SK-N-SH (cell line): ENCODE results near the gene SYCE1L. TPM values are rescaled to one million over a fixed set of nuclear protein-coding genes. Genes with fewer than 3 reads are reported as not detected.

Experiments used
- CTCF ChIA-PET: fragments of 300-600, 350-600 bp; formaldehyde crosslinking; extraction: SDS; loops from one replicate; lab custom pipeline; 2021; lab: Yijun Ruan, JAX
- POLR2A ChIA-PET: fragments of 350-600 bp; sonication (Branson Sonifier 250); formaldehyde crosslinking; extraction: SDS; loops from one replicate; lab custom pipeline; 2020; ENCODE audit warnings: antibody characterized with exemption, inconsistent platforms; lab: Yijun Ruan, JAX
- DNase-seq: peaks from one replicate; pipeline ENCODE4 v3.0.0; 2012
- H2AFZ ChIP-seq: fragments of 200-600 bp; sonication (generic); 2 replicates; pipeline ENCODE4 v1.8.1; 2016; ENCODE audit warnings: antibody characterized with exemption, mild to moderate bottlenecking, low read depth
- H3F3A ChIP-seq: fragments of 200-600 bp; sonication (generic); replicated peaks from 2 replicates; pipeline ENCODE3; 2016; ENCODE audit warnings: antibody characterized with exemption, mild to moderate bottlenecking; ENCODE audit not compliant: insufficient read depth
- H3K27ac ChIP-seq, 2 experiments: fragments of 200-500 bp in 1 of 2; fragments of 200-600 bp in 1 of 2; sonication (Bioruptor generic) in 1 of 2; sonication (generic), shearing (Covaris generic) in 1 of 2; 2 replicates each; pipeline versions ENCODE4 v1.5.1 to v1.6.1; 2014 to 2016; ENCODE audit warnings: low read depth in 2 of 2, inconsistent platforms in 1 of 2, low read length in 1 of 2, mild to moderate bottlenecking in 1 of 2, mixed read lengths in 1 of 2
- H3K27me3 ChIP-seq: fragments of 200-600 bp; sonication (generic), shearing (Covaris generic); 2 replicates; pipeline ENCODE4 v1.6.1; 2016; ENCODE audit warnings: mixed run types; ENCODE audit not compliant: insufficient read depth
- H3K36me3 ChIP-seq, 2 experiments: fragments of 200-500 bp in 1 of 2; fragments of 200-600 bp in 1 of 2; sonication (Bioruptor generic) in 1 of 2; sonication (generic) in 1 of 2; replicated peaks in 1 of 2; 2 replicates each; pipeline versions ENCODE3 to v1.5.1; 2014 to 2016; ENCODE audit warnings: low read length in 1 of 2, mild to moderate bottlenecking in 1 of 2; ENCODE audit not compliant: insufficient read depth in 2 of 2, control insufficient read depth in 1 of 2
- H3K4me1 ChIP-seq, 2 experiments: fragments of 200-500 bp in 1 of 2; fragments of 200-600 bp in 1 of 2; sonication (Bioruptor generic) in 1 of 2; sonication (generic), shearing (Covaris generic) in 1 of 2; 2 replicates each; pipeline versions ENCODE4 v1.5.1 to v1.6.1; 2014 to 2016; ENCODE audit warnings: low read depth in 1 of 2, low read length in 1 of 2, mixed run types in 1 of 2; ENCODE audit not compliant: insufficient read depth in 2 of 2, control insufficient read depth in 1 of 2
- H3K4me2 ChIP-seq: fragments of 200-600 bp; sonication (generic), shearing (Covaris generic); 2 replicates; pipeline ENCODE4 v1.6.1; 2017; ENCODE audit warnings: mixed run types
- H3K4me3 ChIP-seq, 2 experiments: fragments of 200-500 bp in 1 of 2; fragments of 200-600 bp in 1 of 2; sonication (Bioruptor generic) in 1 of 2; sonication (generic), shearing (Covaris generic) in 1 of 2; 2 replicates each; pipeline versions ENCODE4 v1.5.1 to v1.8.1; 2014 to 2016; ENCODE audit warnings: low read depth in 2 of 2, inconsistent platforms in 1 of 2, low read length in 1 of 2, mild to moderate bottlenecking in 1 of 2, mixed read lengths in 1 of 2, moderate library complexity in 1 of 2
- H3K79me2 ChIP-seq: fragments of 200-600 bp; sonication (generic); 2 replicates; pipeline ENCODE4 v1.8.1; 2017; ENCODE audit warnings: mild to moderate bottlenecking; ENCODE audit not compliant: insufficient read depth
- H3K9ac ChIP-seq: fragments of 200-600 bp; sonication (generic); 2 replicates; pipeline ENCODE4 v1.6.1; 2017; ENCODE audit warnings: mixed run types
- H3K9me2 ChIP-seq: fragments of 200-600 bp; sonication (generic); 2 replicates; pipeline ENCODE4 v1.6.1; 2017; ENCODE audit warnings: mixed run types
- H3K9me3 ChIP-seq: fragments of 200-600 bp; sonication (generic); 2 replicates; pipeline ENCODE4 v1.6.1; 2017; ENCODE audit warnings: mixed run types, mild to moderate bottlenecking, moderate library complexity
- H4K20me1 ChIP-seq: fragments of 200-600 bp; sonication (generic); 2 replicates; pipeline ENCODE4 v1.6.1; 2017; ENCODE audit warnings: mild to moderate bottlenecking, mixed run types; ENCODE audit not compliant: insufficient read depth
- CHD2 ChIP-seq: fragments of 150-350 bp; IDR thresholded peaks from 2 replicates; pipeline ENCODE4 v1.6.1; 2018; ENCODE audit warnings: low read length; ENCODE audit not compliant: partially characterized antibody
- FOSL2 ChIP-seq: IDR thresholded peaks from 2 replicates; pipeline ENCODE4 v1.4.0; 2012; ENCODE audit warnings: low read depth, mild to moderate bottlenecking, moderate library complexity, borderline replicate concordance
- GABPA ChIP-seq: IDR thresholded peaks from 2 replicates; pipeline ENCODE4 v1.4.0; 2012; ENCODE audit warnings: low read depth, mild to moderate bottlenecking
- MEF2A ChIP-seq: IDR thresholded peaks from 2 replicates; pipeline ENCODE4 v1.4.0; 2012; ENCODE audit warnings: low read depth, borderline replicate concordance
- MXI1 ChIP-seq: IDR thresholded peaks from 2 replicates; pipeline ENCODE4 v1.6.1; 2012; ENCODE audit warnings: mild to moderate bottlenecking, low read depth, low read length, improper control_type of control experiment
- NFIC ChIP-seq: IDR thresholded peaks from 2 replicates; pipeline ENCODE4 v1.4.0; 2012; ENCODE audit warnings: borderline replicate concordance
- POLR2AphosphoS5 ChIP-seq: IDR thresholded peaks from 2 replicates; pipeline ENCODE4 v1.6.1; 2012; ENCODE audit warnings: low read depth, low read length
- RAD21 ChIP-seq: IDR thresholded peaks from 2 replicates; pipeline ENCODE4 v1.6.1; 2012; ENCODE audit warnings: mild to moderate bottlenecking, low read length
- RCOR1 ChIP-seq: fragments of 150-350 bp; IDR thresholded peaks from 2 replicates; pipeline ENCODE4 v1.6.1; 2017; ENCODE audit warnings: antibody characterized with exemption, low read length
- RXRA ChIP-seq: IDR thresholded peaks from 2 replicates; pipeline ENCODE4 v1.4.0; 2012; ENCODE audit warnings: low read depth, mild to moderate bottlenecking, borderline replicate concordance
- TAF1 ChIP-seq: IDR thresholded peaks from 2 replicates; pipeline ENCODE4 v1.6.1; 2012; ENCODE audit warnings: low read depth, mild to moderate bottlenecking, low read length, moderate library complexity, borderline replicate concordance
- WGBS: methylation state at CpG from one replicate; pipeline ENCODE4 v1.1.6; 2017; ENCODE audit warnings: low lambda C conversion rate; 5-methylcytosine and 5-hydroxymethylcytosine counted together
- polyA plus RNA-seq, 3 experiments: library from polyadenylated mRNA; depleted of rRNA; stranded (reverse); fragments of >200 nt; gene quantifications; 2 replicates each; pipeline ENCODE4 v1.2.3, GENCODE V29; 2012
- TF ChIP-seq, protein P1 (sequence below): fragments of 150-350 bp; IDR thresholded peaks from 2 replicates; pipeline ENCODE4 v1.6.1; 2016; ENCODE audit warnings: mild to moderate bottlenecking, low read depth, low read length
- TF ChIP-seq, protein P2 (sequence below): IDR thresholded peaks from 2 replicates; pipeline ENCODE4 v1.6.1; 2012; ENCODE audit warnings: mild to moderate bottlenecking, low read depth, low read length, moderate library complexity
- TF ChIP-seq, protein P3 (sequence below): fragments of 200-600 bp; sonication (generic); IDR thresholded peaks from 2 replicates; pipeline ENCODE4 v1.6.1; 2017; ENCODE audit warnings: antibody characterized with exemption, mild to moderate bottlenecking, moderate library complexity
- TF ChIP-seq, protein P4 (sequence below): IDR thresholded peaks from 2 replicates; pipeline ENCODE4 v1.4.0; 2012; ENCODE audit warnings: low read depth
- TF ChIP-seq, protein P5 (sequence below): fragments of 150-350 bp; IDR thresholded peaks from 2 replicates; pipeline ENCODE4 v1.6.1; 2017; ENCODE audit warnings: antibody characterized with exemption, low read length, low read depth, borderline replicate concordance
- TF ChIP-seq, protein P6 (sequence below): IDR thresholded peaks from 2 replicates; pipeline ENCODE4 v1.4.0; 2012; ENCODE audit warnings: low read depth, borderline replicate concordance

Gene SYCE1L
- polyA plus RNA-seq, 1 of the 3 experiments (the other 2 are of a cell fraction): 3.5 TPM

DNA sequence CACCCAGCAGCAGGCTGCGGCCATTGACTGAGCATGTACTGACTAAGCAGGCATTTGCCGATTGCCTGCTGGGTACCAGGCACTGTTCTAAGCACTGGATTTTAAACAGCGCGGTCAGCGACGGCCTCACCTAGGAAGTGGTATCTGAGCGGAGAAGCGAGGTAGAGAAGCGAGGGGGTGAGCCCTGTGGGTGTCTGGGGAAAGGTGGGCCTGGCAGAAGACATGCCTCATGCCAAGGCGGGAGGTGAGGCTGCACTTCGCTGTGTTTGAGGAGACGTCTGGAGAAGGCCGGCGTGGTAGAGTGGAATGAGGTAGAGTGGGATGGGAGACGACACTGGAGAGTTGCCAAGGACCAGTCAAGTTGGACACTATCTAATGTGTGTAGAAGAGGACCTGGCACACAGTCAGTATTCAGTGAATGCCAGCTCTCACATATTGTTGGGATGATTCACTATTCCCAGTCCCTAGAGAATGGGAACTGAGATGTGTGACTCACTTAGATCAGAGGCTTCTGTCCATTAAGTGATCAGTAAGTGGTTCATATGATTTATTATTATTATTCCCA lies 14.4 kb downstream of the SYCE1L start (continued):
- TF ChIP-seq, protein P1, sequence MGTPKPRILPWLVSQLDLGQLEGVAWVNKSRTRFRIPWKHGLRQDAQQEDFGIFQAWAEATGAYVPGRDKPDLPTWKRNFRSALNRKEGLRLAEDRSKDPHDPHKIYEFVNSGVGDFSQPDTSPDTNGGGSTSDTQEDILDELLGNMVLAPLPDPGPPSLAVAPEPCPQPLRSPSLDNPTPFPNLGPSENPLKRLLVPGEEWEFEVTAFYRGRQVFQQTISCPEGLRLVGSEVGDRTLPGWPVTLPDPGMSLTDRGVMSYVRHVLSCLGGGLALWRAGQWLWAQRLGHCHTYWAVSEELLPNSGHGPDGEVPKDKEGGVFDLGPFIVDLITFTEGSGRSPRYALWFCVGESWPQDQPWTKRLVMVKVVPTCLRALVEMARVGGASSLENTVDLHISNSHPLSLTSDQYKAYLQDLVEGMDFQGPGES: no peak
- TF ChIP-seq, protein P2, sequence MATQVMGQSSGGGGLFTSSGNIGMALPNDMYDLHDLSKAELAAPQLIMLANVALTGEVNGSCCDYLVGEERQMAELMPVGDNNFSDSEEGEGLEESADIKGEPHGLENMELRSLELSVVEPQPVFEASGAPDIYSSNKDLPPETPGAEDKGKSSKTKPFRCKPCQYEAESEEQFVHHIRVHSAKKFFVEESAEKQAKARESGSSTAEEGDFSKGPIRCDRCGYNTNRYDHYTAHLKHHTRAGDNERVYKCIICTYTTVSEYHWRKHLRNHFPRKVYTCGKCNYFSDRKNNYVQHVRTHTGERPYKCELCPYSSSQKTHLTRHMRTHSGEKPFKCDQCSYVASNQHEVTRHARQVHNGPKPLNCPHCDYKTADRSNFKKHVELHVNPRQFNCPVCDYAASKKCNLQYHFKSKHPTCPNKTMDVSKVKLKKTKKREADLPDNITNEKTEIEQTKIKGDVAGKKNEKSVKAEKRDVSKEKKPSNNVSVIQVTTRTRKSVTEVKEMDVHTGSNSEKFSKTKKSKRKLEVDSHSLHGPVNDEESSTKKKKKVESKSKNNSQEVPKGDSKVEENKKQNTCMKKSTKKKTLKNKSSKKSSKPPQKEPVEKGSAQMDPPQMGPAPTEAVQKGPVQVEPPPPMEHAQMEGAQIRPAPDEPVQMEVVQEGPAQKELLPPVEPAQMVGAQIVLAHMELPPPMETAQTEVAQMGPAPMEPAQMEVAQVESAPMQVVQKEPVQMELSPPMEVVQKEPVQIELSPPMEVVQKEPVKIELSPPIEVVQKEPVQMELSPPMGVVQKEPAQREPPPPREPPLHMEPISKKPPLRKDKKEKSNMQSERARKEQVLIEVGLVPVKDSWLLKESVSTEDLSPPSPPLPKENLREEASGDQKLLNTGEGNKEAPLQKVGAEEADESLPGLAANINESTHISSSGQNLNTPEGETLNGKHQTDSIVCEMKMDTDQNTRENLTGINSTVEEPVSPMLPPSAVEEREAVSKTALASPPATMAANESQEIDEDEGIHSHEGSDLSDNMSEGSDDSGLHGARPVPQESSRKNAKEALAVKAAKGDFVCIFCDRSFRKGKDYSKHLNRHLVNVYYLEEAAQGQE: no peak
- peak; percentile 29; the same call in 1 of the 2 replicates for TF ChIP-seq TAF1
- no peak for TF ChIP-seq MEF2A
- TF ChIP-seq CHD2: no peak
- TF ChIP-seq MXI1: no peak
- TF ChIP-seq, protein P3, sequence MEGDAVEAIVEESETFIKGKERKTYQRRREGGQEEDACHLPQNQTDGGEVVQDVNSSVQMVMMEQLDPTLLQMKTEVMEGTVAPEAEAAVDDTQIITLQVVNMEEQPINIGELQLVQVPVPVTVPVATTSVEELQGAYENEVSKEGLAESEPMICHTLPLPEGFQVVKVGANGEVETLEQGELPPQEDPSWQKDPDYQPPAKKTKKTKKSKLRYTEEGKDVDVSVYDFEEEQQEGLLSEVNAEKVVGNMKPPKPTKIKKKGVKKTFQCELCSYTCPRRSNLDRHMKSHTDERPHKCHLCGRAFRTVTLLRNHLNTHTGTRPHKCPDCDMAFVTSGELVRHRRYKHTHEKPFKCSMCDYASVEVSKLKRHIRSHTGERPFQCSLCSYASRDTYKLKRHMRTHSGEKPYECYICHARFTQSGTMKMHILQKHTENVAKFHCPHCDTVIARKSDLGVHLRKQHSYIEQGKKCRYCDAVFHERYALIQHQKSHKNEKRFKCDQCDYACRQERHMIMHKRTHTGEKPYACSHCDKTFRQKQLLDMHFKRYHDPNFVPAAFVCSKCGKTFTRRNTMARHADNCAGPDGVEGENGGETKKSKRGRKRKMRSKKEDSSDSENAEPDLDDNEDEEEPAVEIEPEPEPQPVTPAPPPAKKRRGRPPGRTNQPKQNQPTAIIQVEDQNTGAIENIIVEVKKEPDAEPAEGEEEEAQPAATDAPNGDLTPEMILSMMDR: no peak
- TF ChIP-seq RXRA: peak; percentile 29; the same call in 1 of the 2 replicates

DNA sequence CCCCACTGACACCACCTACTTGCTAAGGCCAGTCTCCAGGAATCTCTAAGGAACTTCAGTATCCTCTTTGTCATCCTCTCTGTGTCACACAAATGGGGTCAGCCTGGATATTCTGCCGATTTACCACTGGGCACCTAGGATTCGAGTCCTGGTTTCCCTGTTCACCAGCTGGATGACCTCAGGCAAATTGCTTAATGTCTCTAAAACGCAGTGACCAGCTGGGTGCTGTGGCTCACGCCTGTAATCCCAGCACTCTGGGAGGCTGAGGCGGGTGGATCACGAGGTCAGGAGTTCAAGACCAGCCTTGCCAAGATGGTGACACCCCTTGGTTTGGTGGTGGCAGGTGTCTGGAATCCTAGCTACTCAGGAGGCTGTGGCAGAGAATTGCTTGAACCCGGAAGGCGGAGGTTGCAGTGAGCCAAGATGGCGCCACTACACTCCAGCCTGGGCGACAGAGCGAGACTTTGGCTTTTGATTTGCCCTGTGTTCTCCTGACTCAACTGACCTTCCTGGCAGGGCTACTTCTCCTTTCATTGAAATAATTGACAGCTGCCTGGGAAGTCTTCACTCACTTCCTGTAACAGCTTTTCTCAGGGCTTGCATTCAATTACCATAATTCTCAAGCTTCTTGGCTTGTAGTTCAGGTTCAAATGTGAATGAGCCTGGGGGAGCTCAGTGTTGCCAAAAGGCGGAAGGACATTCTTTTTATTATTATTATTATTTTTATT lies 15.4 kb downstream of the SYCE1L start:
- whole genome bisulfite sequencing: 90% methylated on average over 9 of the region's 12 CpGs
- H3K4me1 ChIP-seq: peaks cover 0 to 13% of the 10 kb centered on the region in 2 experiments; a peak in 1 of 4 replicates
- no peaks in the 10 kb centered on the region for H3K9me2 ChIP-seq
- 0 out of 2 replicates have a peak overlapping the region, but pooled peaks have one; percentile 10 for H3K4me2 ChIP-seq
- no peaks in the 10 kb centered on the region for H3K79me2 ChIP-seq
- ChIA-PET POLR2A (no interaction called here), CTCF (no interaction called here)
- H3F3A ChIP-seq: peaks cover 19% of the 10 kb centered on the region
- no peaks in the 10 kb centered on the region for H3K27me3 ChIP-seq
- no peak overlapping the region for H2AFZ ChIP-seq
- H3K9me3 ChIP-seq: no peaks in the 10 kb centered on the region
- no peaks in the 10 kb centered on the region for H4K20me1 ChIP-seq
- no peak overlapping the region for H3K4me3 ChIP-seq
- DNase-seq: no peak
- H3K36me3 ChIP-seq: no peaks in the 10 kb centered on the region
- peak overlapping the region in 1 of 2 experiments; percentile 78; a peak in 2 of 4 replicates for H3K27ac ChIP-seq
- H3K9ac ChIP-seq: no peak overlapping the region
- TF ChIP-seq TAF1 (no peak), POLR2AphosphoS5 (no peak), FOSL2 (no peak), NFIC (no peak), MEF2A (no peak), RCOR1 (no peak), GABPA (no peak), RAD21 (no peak)
- TF ChIP-seq, protein P4, sequence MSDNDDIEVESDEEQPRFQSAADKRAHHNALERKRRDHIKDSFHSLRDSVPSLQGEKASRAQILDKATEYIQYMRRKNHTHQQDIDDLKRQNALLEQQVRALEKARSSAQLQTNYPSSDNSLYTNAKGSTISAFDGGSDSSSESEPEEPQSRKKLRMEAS: no peak
- TF ChIP-seq, protein P5, sequence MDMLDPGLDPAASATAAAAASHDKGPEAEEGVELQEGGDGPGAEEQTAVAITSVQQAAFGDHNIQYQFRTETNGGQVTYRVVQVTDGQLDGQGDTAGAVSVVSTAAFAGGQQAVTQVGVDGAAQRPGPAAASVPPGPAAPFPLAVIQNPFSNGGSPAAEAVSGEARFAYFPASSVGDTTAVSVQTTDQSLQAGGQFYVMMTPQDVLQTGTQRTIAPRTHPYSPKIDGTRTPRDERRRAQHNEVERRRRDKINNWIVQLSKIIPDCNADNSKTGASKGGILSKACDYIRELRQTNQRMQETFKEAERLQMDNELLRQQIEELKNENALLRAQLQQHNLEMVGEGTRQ: no peak
- TF ChIP-seq, protein P6, sequence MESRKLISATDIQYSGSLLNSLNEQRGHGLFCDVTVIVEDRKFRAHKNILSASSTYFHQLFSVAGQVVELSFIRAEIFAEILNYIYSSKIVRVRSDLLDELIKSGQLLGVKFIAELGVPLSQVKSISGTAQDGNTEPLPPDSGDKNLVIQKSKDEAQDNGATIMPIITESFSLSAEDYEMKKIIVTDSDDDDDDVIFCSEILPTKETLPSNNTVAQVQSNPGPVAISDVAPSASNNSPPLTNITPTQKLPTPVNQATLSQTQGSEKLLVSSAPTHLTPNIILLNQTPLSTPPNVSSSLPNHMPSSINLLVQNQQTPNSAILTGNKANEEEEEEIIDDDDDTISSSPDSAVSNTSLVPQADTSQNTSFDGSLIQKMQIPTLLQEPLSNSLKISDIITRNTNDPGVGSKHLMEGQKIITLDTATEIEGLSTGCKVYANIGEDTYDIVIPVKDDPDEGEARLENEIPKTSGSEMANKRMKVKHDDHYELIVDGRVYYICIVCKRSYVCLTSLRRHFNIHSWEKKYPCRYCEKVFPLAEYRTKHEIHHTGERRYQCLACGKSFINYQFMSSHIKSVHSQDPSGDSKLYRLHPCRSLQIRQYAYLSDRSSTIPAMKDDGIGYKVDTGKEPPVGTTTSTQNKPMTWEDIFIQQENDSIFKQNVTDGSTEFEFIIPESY: no peak
